Measurements from ENCODE around the gene ASB6. TPM values are rescaled to one million over a fixed set of nuclear protein-coding genes. Genes with fewer than 3 reads are reported as not detected.

The ASB6 gene
- total and polyA plus RNA-seq, 8 donors: 7.5 to 35.6 (median 14.8) TPM

DNA sequence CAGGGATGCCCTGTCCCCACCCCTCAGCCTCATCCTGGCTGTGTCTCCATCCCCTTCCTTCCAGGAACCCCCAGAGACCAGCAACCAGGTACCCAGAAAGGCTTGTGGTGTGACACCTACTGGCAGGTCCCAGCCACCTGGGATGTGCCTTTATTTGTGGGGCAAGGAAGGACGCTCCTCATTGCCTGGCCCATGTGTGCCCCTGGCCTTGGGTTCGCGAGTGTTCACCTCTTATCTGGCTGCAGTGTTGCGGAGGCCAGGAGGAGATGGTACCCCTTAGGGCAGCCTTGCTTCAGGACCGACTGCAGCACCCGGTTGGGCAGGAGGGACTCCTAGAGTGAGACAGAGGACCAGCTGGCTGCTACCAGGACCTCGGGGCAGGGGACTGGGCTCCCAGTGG, 29.8 kb downstream of the ASB6 start:
- no peak for DNase-seq
- Histone ChIP-seq H3K27me3 (no peaks in the 10 kb centered on the region), H3K4me3 (no peak overlapping the region), H3K27ac (peak overlapping the region in 2 of 5 donors; percentile 94), H3K9me3 (no peaks in the 10 kb centered on the region), H3K4me1 (peaks cover 33 to 63% (median 52%) of the 10 kb centered on the region in 4 donors), H3K36me3 (no peaks in the 10 kb centered on the region)
- intact Hi-C loops (cut with DNase I; ENCODE audit: low total_unique reads): loop anchor here (5.0 kb wide), 1 partner anchor 475 kb away; no protein-coding TSS in a partner anchor
- WGBS, 5 donors: 60 to 68% (median 63%) methylated on average over 7 of the region's 7 CpGs
- TF ChIP-seq POLR2AphosphoS5 (IDR thresholded peaks at IDR 0.05) (no peak), POLR2A (IDR thresholded peaks at IDR 0.05) (no peak), EP300 (IDR thresholded peaks at IDR 0.05) (no peak)
- TF ChIP-seq, protein P1, sequence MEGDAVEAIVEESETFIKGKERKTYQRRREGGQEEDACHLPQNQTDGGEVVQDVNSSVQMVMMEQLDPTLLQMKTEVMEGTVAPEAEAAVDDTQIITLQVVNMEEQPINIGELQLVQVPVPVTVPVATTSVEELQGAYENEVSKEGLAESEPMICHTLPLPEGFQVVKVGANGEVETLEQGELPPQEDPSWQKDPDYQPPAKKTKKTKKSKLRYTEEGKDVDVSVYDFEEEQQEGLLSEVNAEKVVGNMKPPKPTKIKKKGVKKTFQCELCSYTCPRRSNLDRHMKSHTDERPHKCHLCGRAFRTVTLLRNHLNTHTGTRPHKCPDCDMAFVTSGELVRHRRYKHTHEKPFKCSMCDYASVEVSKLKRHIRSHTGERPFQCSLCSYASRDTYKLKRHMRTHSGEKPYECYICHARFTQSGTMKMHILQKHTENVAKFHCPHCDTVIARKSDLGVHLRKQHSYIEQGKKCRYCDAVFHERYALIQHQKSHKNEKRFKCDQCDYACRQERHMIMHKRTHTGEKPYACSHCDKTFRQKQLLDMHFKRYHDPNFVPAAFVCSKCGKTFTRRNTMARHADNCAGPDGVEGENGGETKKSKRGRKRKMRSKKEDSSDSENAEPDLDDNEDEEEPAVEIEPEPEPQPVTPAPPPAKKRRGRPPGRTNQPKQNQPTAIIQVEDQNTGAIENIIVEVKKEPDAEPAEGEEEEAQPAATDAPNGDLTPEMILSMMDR (IDR thresholded peaks at IDR 0.05): no peak

DNA sequence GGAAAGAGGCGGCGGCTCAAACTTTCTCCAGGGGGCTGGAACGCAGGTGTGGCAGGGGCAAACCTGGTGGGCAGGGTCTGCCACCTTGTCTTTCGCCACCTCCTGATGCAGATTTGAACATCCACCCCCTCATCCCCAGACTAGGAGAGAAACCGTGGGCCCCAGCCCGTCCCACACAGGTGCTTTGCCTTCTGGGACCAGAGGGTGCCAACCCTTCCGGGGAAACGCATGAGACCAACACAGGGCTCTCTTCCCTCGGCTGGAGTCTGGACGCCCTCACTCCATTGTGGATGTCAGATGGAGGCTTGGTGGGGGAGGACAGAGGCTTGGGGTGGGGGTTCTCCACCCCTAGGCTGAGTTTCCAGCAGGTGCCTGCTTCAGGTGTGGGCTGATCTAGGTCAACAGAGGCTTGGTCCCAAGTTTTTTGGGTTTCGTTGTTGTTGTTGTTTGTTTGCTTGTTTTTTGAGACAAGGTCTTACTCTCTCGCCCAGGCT, 30.6 kb downstream of the ASB6 start:
- TF ChIP-seq POLR2AphosphoS5 (IDR thresholded peaks at IDR 0.05) (no peak), POLR2A (IDR thresholded peaks at IDR 0.05) (no peak), EP300 (IDR thresholded peaks at IDR 0.05) (no peak)
- TF ChIP-seq, protein P1 (IDR thresholded peaks at IDR 0.05): no peak
- intact Hi-C loops (cut with DNase I; ENCODE audit: low total_unique reads): loop anchor here (5.0 kb wide), 1 partner anchor 474 kb away; no protein-coding TSS in a partner anchor
- Histone ChIP-seq H3K36me3 (no peaks in the 10 kb centered on the region), H3K9me3 (no peaks in the 10 kb centered on the region), H3K4me3 (peak overlapping the region; percentile 65 to 69 (median 66)), H3K4me1 (peaks cover 37 to 68% (median 58%) of the 10 kb centered on the region in 4 donors), H3K27me3 (no peaks in the 10 kb centered on the region), H3K27ac (peak overlapping the region in 4 of 5 donors; percentile 89 to 98 (median 94))
- DNase-seq: no peak
- WGBS, 5 donors: 23 to 28% (median 24%) methylated on average over 12 of the region's 12 CpGs

DNA sequence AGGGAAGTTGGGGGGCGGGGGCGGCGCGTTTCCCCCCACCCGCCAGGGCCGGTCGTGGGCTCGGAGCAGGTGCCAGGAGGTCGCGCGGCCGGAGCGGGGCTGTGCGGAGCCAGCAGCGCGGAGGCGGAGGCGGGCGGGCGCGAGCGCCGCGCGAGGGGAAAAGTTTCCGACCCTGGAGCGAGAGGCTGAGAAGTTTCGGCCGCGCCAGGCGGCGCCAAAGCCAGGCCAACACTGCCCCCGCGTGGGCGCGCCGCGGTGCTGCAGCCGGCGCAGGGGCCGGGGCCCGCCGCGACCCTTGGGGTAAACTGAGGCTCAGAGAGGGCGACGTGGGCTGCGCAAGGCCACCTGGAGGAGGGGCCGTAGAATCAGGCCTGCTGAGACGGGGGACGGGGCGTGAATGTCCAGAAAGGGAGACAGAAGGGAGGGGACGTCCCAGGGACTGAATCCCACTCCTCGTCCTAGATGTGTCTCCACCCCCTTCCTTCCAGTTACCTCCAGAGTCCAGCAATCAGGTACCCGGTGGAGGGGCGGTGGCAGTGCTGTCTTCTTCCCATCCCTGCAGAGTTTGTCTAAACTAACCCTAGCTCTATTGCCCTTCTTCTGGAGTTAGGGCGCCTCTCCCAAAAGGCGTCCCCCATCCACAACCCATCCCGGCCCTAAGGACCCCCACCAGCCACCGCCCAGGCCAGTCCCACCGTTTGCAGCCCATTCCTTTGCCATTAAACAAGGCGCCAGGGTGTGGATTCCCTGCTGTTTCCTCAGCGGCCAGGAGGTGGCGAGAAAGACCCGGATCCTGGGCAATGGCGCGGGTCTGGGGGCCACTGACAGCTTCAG, 31.3 kb downstream of the ASB6 start:
- intact Hi-C loops (cut with DNase I; ENCODE audit: low total_unique reads): loop anchor here (5.0 kb wide), 1 partner anchor 473 kb away; no protein-coding TSS in a partner anchor
- no peak for TF ChIP-seq POLR2A (IDR thresholded peaks at IDR 0.05)
- TF ChIP-seq EP300 (IDR thresholded peaks at IDR 0.05): no peak
- TF ChIP-seq POLR2AphosphoS5 (IDR thresholded peaks at IDR 0.05): peak in 2 of 3 donors; percentile 30 to 41
- TF ChIP-seq, protein P1 (IDR thresholded peaks at IDR 0.05): peak in 6 of 7 experiments; percentile 6 to 98 (median 90)
- DNase-seq: peak; percentile 82 to 91
- no peaks in the 10 kb centered on the region for H3K27me3 ChIP-seq
- 0 to 1% (median 1%) methylated on average over 35 to 66 of the region's 66 CpGs for WGBS, 5 donors
- H3K4me1 ChIP-seq: peaks cover 37 to 68% (median 58%) of the 10 kb centered on the region in 4 donors
- no peaks in the 10 kb centered on the region for H3K36me3 ChIP-seq
- no peaks in the 10 kb centered on the region for H3K9me3 ChIP-seq
- peak overlapping the region; percentile 89 to 98 (median 94) for H3K27ac ChIP-seq
- H3K4me3 ChIP-seq: peak overlapping the region; percentile 65 to 69 (median 66)

DNA sequence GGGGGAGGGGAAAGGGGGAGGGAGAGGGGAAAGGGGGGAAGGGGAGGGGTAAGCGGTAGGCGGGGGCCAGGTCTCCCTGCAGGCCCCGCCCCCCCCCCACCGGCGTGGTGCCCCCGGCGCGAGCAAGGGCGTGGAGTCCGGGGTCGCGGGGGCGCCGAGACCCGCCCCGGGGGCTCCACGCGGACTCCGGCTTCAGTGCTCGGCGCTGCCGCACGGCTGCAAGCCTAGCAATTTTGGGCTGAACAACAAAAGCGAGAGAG, 31.8 kb downstream of the ASB6 start:
- intact Hi-C loops (cut with DNase I; ENCODE audit: low total_unique reads): loop anchor here (5.0 kb wide), 1 partner anchor 473 kb away; no protein-coding TSS in a partner anchor

More for the DNA sequence above, 31.8 kb downstream of the ASB6 start:
- Histone ChIP-seq H3K4me3 (peak overlapping the region; percentile 65 to 69 (median 66)), H3K27ac (peak overlapping the region; percentile 89 to 98 (median 94)), H3K9me3 (no peaks in the 10 kb centered on the region), H3K4me1 (peaks cover 37 to 68% (median 58%) of the 10 kb centered on the region in 4 donors), H3K27me3 (no peaks in the 10 kb centered on the region), H3K36me3 (no peaks in the 10 kb centered on the region)
- WGBS, 5 donors: 0 to 3% (median 0%) methylated on average over 1 to 24 of the region's 24 CpGs
- DNase-seq: no peak
- TF ChIP-seq EP300 (IDR thresholded peaks at IDR 0.05) (no peak), POLR2AphosphoS5 (IDR thresholded peaks at IDR 0.05) (no peak), POLR2A (IDR thresholded peaks at IDR 0.05) (no peak)
- TF ChIP-seq, protein P1 (IDR thresholded peaks at IDR 0.05): no peak

Measured in stomach (tissue), 9 donors.